HG03439 (cell line): ENCODE measurements around the gene ACSL6.
"Not testable (repeated sequence)": the region's sequence is repeated elsewhere in the genome, so short reads cannot be mapped to it uniquely, and the experiment has no call there.

Experiments used
- ATAC-seq: cut with Tn5 transposase; IDR thresholded peaks from one replicate; pipeline ENCODE4 v1.9.1; 2021; ENCODE audit warnings: mild to moderate bottlenecking, moderate library complexity; ENCODE audit not compliant: unreplicated experiment

Gene ACSL6

DNA sequence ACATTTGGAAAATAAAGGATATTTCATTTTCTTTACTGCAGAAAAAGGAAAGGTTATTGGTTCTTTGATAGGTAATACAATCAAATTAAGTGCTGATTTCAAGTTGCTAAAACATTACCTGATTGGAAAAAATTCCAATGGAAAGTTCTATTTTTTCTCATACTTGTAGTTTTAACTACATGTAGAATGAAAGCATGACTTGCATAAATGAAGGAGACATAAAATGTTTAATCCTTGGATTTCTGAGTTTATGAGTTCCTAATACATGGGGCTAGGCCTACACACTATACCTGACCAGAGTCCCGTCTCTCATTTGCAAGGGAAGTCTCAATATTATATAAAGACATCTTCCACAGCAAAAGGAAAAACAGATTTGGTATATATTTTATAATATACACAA, 60.8 kb downstream of the ACSL6 start:
- ATAC-seq = no peak

- ATAC-seq = no peak
These were observed 64.0 kb downstream of the ACSL6 start for GRCh38 chr5:131947445-131947844.

DNA sequence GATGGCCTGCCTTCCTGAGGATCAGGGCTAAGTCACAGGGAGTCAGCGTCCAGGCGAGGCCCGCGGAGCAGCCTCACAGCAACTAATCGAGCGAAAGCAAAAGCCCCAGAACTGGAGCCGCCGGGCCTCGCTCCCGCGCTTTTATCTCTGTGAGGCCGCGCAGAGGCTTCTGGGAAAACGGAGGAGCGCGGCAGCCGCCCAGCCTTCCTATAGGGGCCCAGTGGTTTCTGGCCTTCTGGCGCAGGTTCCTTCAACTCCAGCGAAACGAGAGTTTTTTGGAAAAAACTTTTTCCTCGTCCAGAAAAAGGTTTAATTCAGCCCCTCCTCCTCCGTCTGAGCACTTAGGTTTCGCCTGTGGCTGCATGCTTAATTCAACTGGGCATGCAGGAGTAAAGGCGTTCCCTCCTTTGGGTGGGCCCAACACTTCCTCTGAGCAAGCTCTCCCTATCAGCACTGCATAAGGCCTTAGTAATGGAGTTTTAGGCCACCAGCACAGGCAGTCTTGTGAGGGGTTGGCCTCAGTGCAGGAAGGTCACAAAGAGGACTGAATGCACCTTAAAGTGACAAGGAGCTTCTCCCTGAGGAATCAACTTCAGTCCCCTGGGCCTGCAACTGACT, 65.8 kb downstream of the ACSL6 start, which contains the start of gene MEIKIN:
Gene MEIKIN (minus strand): TSS at position 113 of the 618 bp plus-strand sequence. CDS start 158 bp downstream, outside the sequence.
- no peak for ATAC-seq

GRCh38 chr5:131944702-131945550, 66.5 kb downstream of the ACSL6 start:
- ATAC-seq = no peak

DNA sequence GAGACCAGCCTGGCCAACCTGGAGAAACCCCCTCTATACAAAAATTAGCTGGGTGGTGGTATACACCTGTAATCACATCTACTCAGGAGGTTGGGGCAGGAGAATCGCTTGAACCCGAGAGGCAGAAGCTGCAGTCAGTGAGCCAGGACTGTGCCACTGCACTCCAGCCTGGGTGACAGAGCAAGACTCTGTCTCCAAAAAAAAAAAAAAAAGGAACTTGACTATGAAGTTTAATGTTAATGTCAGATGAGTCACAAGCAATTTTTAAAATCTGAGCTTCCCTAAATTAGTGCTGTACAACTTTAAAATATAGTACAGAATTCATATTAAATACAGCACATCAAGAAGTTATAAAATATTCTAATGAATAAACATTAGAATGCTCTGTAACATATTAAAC, 67.5 kb downstream of the ACSL6 start:
- no peak for ATAC-seq

GRCh38 chr5:131942016-131942415, 69.4 kb downstream of the ACSL6 start:
- no peak for ATAC-seq

- ATAC-seq = no peak
These were observed 71.6 kb downstream of the ACSL6 start for GRCh38 chr5:131939690-131940345.

DNA sequence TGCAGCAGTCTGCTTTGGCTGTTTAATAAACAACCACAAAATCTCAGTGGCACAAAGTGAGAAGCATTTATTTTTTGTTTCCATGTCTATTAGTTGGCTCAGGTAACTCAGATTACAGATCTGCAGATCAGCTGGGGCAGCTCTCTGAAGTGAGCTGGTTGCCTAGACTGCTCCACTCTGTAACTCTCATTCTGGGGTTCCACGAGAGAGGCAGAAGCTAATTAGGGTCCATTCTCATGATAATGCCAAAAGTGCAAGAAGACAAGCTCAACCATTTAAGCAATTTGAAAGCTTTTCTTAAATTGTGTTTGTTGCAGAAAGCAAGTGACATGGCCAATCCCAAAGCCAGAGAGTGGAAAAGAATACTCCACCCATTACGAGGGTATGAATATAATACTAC, 79.2 kb downstream of the ACSL6 start:
- no peak for ATAC-seq

- ATAC-seq = no peak
These were observed 82.5 kb downstream of the ACSL6 start for GRCh38 chr5:131928957-131929356.

GRCh38 chr5:131926168-131926567, 85.3 kb downstream of the ACSL6 start:
- no peak for ATAC-seq

DNA sequence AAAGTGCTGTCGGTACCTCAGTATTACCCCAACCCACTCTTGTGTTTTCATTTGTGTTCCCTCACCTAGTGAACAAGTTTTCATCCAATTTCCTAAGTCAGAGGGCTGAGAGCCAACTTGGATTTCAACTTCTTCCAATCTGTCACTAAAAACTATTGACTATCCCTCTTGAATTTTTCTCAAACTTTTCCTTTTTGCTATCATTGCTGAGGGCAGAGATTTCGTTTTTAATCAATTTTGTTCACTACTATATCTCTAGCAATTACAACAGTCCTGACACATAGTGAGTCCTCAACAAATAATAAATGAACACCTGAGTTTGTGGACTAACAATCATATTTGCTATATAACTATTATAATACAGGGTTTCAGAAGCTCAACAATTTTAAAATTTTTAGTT, 95.0 kb downstream of the ACSL6 start:
- ATAC-seq = no peak

DNA sequence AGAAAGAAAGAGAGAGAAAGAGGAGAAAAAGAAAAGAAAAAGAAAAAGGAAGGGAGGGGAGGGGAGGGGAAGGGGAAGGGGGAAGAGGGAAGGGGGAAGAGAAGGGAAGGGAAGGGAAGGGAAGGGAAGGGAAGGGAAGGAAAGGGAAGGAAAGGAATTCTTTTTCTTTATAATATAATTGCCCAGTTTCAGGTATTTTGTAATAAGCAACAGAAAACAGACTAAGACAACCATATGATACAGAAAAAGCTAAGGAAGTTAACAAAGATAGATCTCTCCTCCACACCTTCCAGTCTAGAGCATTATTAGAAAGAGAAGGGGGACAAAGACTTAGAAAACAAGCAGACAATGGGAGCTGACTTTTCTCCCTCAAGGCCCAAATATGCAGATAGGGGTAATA, 97.0 kb downstream of the ACSL6 start:
- ATAC-seq = no peak

DNA sequence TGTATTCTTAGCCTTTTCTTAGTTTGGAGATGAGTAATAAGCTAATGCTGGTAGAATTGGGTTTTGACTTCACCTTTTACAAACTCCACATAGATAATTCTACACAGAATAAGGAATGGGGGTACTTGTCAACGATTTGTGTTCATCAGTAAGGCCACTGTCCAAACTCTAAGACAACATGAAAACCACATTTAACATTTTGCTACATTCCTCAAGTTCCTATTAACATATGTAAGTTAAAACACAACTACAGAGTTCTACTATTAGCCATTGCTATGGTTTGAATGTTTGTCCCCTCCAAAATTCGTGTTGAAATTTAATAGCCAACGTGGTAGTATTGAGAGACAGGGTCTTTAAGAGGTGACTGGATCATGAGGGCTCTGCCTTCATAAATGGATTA, 97.9 kb downstream of the ACSL6 start:
- ATAC-seq = no peak

DNA sequence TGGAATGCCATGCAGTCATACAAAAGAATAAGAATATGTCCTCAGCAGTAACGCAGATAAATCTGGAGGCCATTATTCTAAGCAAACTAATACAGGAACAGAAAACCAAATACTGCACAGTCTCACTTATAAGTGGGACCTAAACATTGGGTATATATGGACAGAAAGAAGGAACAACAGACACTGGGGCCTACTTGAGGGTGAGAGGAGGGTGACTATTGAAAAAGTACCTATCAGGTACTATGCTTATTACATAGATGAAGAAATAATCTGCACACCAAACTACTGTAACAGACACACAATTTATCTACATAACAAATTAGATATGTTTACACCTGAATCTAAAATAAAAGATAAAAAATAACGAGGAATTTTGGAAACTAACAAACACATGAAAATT, 104.8 kb downstream of the ACSL6 start:
- no peak for ATAC-seq

GRCh38 chr5:131902266-131902665, 109.2 kb downstream of the ACSL6 start:
- not testable (repeated sequence) for ATAC-seq
